ENCODE data around the gene ARHGAP30.

The ARHGAP30 gene

GRCh38 chr1:161088587-161089110 lies 19.0 kb upstream of the ARHGAP30 start:
- H3K36me3 ChIP-seq = no peaks in the 10 kb centered on the region
- H3K9ac ChIP-seq = peak overlapping the region in 2 of 11 experiments; percentile 19 to 21; a peak in 2 of 22 replicates
- H3K4me1 ChIP-seq = peaks cover 0 to 89% (median 20%) of the 10 kb centered on the region in 10 experiments; a peak in 13 of 20 replicates
- H3K4me2 ChIP-seq = peak overlapping the region in 4 of 11 experiments; percentile 39 to 85 (median 74); a peak in 8 of 22 replicates
- no peaks in the 10 kb centered on the region for H4K20me1 ChIP-seq
- TF ChIP-seq Cebpa-rat (IDR thresholded peaks at IDR 0.05) = no peak
- no peaks in the 10 kb centered on the region for H3K27me3 ChIP-seq
- H3K4me3 ChIP-seq = no peak overlapping the region
- no peaks in the 10 kb centered on the region for H3K9me3 ChIP-seq (replicated peaks in 1 of 11)
- peak overlapping the region in 4 of 11 experiments; percentile 5 to 50 (median 28); a peak in 4 of 22 replicates for H3K27ac ChIP-seq

GRCh38 chr1:161086457-161086856 lies 16.8 kb upstream of the ARHGAP30 start:
- Histone ChIP-seq H3K36me3 (no peaks in the 10 kb centered on the region), H3K4me1 (peaks cover 0 to 89% (median 27%) of the 10 kb centered on the region in 10 experiments; a peak in 13 of 20 replicates), H3K4me2 (peak overlapping the region in 4 of 11 experiments; percentile 6 to 84 (median 74); a peak in 4 of 22 replicates), H3K27ac (peak overlapping the region in 3 of 11 experiments; percentile 19 to 86 (median 79); a peak in 5 of 22 replicates), H3K9ac (no peak overlapping the region; a peak in 1 of 22 replicates), H3K9me3 (replicated peaks in 1 of 11) (no peaks in the 10 kb centered on the region), H3K27me3 (no peaks in the 10 kb centered on the region), H4K20me1 (no peaks in the 10 kb centered on the region), H3K4me3 (no peak overlapping the region)
- no peak for TF ChIP-seq Cebpa-rat (IDR thresholded peaks at IDR 0.05)

GRCh38 chr1:161085165-161085564 lies 15.5 kb upstream of the ARHGAP30 start:
- Histone ChIP-seq H3K27ac (peak overlapping the region in 5 of 11 experiments; percentile 37 to 86 (median 74); a peak in 9 of 22 replicates), H3K4me1 (peaks cover 0 to 99% (median 27%) of the 10 kb centered on the region in 10 experiments; a peak in 13 of 20 replicates), H3K9me3 (replicated peaks in 1 of 11) (no peaks in the 10 kb centered on the region), H3K36me3 (no peaks in the 10 kb centered on the region), H3K9ac (peak overlapping the region in 4 of 11 experiments; percentile 53 to 66 (median 60); a peak in 6 of 22 replicates), H4K20me1 (no peaks in the 10 kb centered on the region), H3K4me3 (no peak overlapping the region), H3K4me2 (peak overlapping the region in 5 of 11 experiments; percentile 69 to 84 (median 75); a peak in 9 of 22 replicates), H3K27me3 (no peaks in the 10 kb centered on the region)
- no peak for TF ChIP-seq Cebpa-rat (IDR thresholded peaks at IDR 0.05)

- Histone ChIP-seq H3K4me2 (peak overlapping the region in 5 of 11 experiments; percentile 69 to 84 (median 75); a peak in 10 of 22 replicates), H3K9me3 (replicated peaks in 1 of 11) (no peaks in the 10 kb centered on the region), H4K20me1 (no peaks in the 10 kb centered on the region), H3K9ac (peak overlapping the region in 4 of 11 experiments; percentile 53 to 66 (median 60); a peak in 5 of 22 replicates), H3K27me3 (no peaks in the 10 kb centered on the region), H3K4me1 (peaks cover 0 to 99% (median 27%) of the 10 kb centered on the region in 10 experiments; a peak in 13 of 20 replicates), H3K36me3 (no peaks in the 10 kb centered on the region), H3K27ac (peak overlapping the region in 5 of 11 experiments; percentile 41 to 86 (median 74); a peak in 9 of 22 replicates), H3K4me3 (no peak overlapping the region)
- TF ChIP-seq Cebpa-rat (IDR thresholded peaks at IDR 0.05) = no peak
These were observed 14.9 kb upstream of the ARHGAP30 start for GRCh38 chr1:161084597-161084988.

GRCh38 chr1:161083748-161084596 lies 14.3 kb upstream of the ARHGAP30 start:
- TF ChIP-seq Cebpa-rat (IDR thresholded peaks at IDR 0.05) = peak in 1 of 11 experiments; percentile 7; a peak in 1 of 22 replicates
- peak overlapping the region in 1 of 10 experiments; percentile 38; a peak in 2 of 20 replicates for H3K4me3 ChIP-seq
- no peaks in the 10 kb centered on the region for H4K20me1 ChIP-seq
- peak overlapping the region in 5 of 11 experiments; percentile 41 to 86 (median 74); a peak in 11 of 22 replicates for H3K27ac ChIP-seq
- peak overlapping the region in 6 of 11 experiments; percentile 5 to 66 (median 54); a peak in 8 of 22 replicates for H3K9ac ChIP-seq
- no peaks in the 10 kb centered on the region for H3K36me3 ChIP-seq
- no peaks in the 10 kb centered on the region for H3K9me3 ChIP-seq (replicated peaks in 1 of 11)
- H3K4me1 ChIP-seq = peaks cover 0 to 98% (median 25%) of the 10 kb centered on the region in 10 experiments; a peak in 13 of 20 replicates
- H3K4me2 ChIP-seq = peak overlapping the region in 6 of 11 experiments; percentile 41 to 84 (median 74); a peak in 12 of 22 replicates
- H3K27me3 ChIP-seq = no peaks in the 10 kb centered on the region

- Histone ChIP-seq H3K27me3 (no peaks in the 10 kb centered on the region), H3K36me3 (no peaks in the 10 kb centered on the region), H3K4me1 (peaks cover 0 to 90% (median 22%) of the 10 kb centered on the region in 10 experiments; a peak in 13 of 20 replicates), H3K27ac (peak overlapping the region in 5 of 11 experiments; percentile 41 to 86 (median 74); a peak in 11 of 22 replicates), H3K4me3 (peak overlapping the region in 1 of 10 experiments; percentile 38; a peak in 1 of 20 replicates), H3K4me2 (peak overlapping the region in 6 of 11 experiments; percentile 41 to 84 (median 74); a peak in 12 of 22 replicates), H3K9me3 (replicated peaks in 1 of 11) (no peaks in the 10 kb centered on the region), H4K20me1 (no peaks in the 10 kb centered on the region), H3K9ac (peak overlapping the region in 6 of 11 experiments; percentile 5 to 66 (median 46); a peak in 7 of 22 replicates)
- peak in 3 of 11 experiments; percentile 56 to 84 (median 77); a peak in 6 of 22 replicates for TF ChIP-seq Cebpa-rat (IDR thresholded peaks at IDR 0.05)
These were observed 13.5 kb upstream of the ARHGAP30 start for GRCh38 chr1:161082996-161083747.

DNA sequence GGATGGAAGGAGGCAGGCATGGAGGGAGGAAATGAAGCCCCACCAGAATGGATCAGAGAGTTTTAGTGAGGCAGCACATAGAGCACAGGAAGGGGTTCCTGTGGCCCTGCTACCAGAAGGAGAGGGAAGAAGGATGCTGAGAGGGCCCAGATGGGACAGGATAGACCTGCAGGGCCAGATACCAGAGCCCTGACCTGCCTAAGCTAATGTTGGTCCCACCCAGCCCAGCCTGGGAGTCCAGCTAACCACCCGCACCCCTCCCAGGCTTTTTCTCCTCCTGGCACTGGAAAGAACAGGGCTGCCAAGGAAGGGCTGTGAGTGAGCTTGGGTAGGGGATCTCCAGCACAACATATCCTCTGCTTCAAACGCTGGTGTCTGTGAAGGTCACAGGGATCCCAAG lies 12.8 kb upstream of the ARHGAP30 start:
- Histone ChIP-seq H3K36me3 (no peaks in the 10 kb centered on the region), H3K27me3 (no peaks in the 10 kb centered on the region), H3K4me1 (peaks cover 0 to 83% (median 22%) of the 10 kb centered on the region in 10 experiments; a peak in 13 of 20 replicates), H3K27ac (peak overlapping the region in 5 of 11 experiments; percentile 41 to 86 (median 74); a peak in 7 of 22 replicates), H3K4me2 (peak overlapping the region in 5 of 11 experiments; percentile 69 to 84 (median 75); a peak in 10 of 22 replicates), H3K4me3 (no peak overlapping the region), H3K9me3 (replicated peaks in 1 of 11) (no peaks in the 10 kb centered on the region), H4K20me1 (no peaks in the 10 kb centered on the region), H3K9ac (peak overlapping the region in 1 of 11 experiments; percentile 66; a peak in 2 of 22 replicates)
- no peak for TF ChIP-seq Cebpa-rat (IDR thresholded peaks at IDR 0.05)

GRCh38 chr1:161081519-161081918 lies 11.8 kb upstream of the ARHGAP30 start:
- no peak for TF ChIP-seq Cebpa-rat (IDR thresholded peaks at IDR 0.05)
- H3K27me3 ChIP-seq = no peaks in the 10 kb centered on the region
- peaks cover 0 to 74% (median 22%) of the 10 kb centered on the region in 10 experiments; a peak in 13 of 20 replicates for H3K4me1 ChIP-seq
- H3K36me3 ChIP-seq = no peaks in the 10 kb centered on the region
- no peaks in the 10 kb centered on the region for H4K20me1 ChIP-seq
- peak overlapping the region in 5 of 11 experiments; percentile 6 to 80 (median 66); a peak in 7 of 22 replicates for H3K4me2 ChIP-seq
- no peak overlapping the region; a peak in 1 of 22 replicates for H3K9ac ChIP-seq
- H3K9me3 ChIP-seq (replicated peaks in 1 of 11) = no peaks in the 10 kb centered on the region
- H3K27ac ChIP-seq = peak overlapping the region in 2 of 11 experiments; percentile 4 to 17; a peak in 1 of 22 replicates
- H3K4me3 ChIP-seq = no peak overlapping the region
